Measurements from ENCODE around the gene PIGU. TPM values are rescaled to one million over a fixed set of nuclear protein-coding genes. Genes with fewer than 3 reads are reported as not detected.
A peak's percentile ranks its signal among the peaks of the same experiment; 100 is the strongest.

Gene PIGU
- total and polyA plus RNA-seq, 2 of the 13 experiments (the other 11 are each of a cell fraction or from before 2014, with no cell fraction given): 45.5 to 231 TPM

DNA sequence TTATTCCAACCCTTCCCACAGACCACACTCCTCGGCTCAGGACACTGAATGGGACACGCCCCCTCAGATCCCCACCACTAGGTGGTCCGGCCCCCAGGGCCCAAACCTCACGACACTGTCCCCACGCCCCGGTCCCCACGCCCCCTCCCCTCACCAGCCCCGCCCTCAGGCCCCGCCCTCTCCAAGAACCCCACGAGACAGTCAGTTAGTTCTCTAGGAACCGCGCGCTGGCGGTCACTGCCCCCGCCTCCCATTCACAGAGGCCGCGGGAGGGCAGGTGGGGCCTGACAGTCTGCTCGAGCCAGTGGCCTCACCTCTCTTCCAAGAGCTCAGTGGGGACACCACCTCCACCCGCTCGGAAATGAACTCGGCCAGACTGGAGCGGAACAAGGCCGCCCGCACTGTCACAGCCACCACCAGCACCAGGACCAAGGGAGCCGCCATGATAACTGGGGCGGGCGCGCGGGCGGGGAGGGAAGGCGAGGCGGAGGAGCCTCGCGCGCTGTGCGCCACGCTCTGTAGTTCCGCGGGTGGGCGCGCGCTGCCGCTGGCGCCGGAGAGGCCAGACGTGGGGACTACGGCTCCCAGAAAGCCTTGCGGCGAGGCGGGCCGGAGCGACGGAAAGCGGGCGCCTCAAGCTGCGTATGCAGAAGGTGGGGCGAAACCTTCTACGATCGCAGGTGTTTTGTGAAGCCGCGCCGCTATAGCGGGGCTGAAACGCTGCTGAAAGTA is at the start of gene PIGU (continued):
- TF ChIP-seq, protein P1, sequence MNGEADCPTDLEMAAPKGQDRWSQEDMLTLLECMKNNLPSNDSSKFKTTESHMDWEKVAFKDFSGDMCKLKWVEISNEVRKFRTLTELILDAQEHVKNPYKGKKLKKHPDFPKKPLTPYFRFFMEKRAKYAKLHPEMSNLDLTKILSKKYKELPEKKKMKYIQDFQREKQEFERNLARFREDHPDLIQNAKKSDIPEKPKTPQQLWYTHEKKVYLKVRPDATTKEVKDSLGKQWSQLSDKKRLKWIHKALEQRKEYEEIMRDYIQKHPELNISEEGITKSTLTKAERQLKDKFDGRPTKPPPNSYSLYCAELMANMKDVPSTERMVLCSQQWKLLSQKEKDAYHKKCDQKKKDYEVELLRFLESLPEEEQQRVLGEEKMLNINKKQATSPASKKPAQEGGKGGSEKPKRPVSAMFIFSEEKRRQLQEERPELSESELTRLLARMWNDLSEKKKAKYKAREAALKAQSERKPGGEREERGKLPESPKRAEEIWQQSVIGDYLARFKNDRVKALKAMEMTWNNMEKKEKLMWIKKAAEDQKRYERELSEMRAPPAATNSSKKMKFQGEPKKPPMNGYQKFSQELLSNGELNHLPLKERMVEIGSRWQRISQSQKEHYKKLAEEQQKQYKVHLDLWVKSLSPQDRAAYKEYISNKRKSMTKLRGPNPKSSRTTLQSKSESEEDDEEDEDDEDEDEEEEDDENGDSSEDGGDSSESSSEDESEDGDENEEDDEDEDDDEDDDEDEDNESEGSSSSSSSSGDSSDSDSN (CRISPR knock-in tag; IDR thresholded peaks at IDR 0.05): peak; percentile 85
- TF ChIP-seq PCBP2 (optimal IDR thresholded peaks at IDR 0.05; ENCODE audit: low read depth, low read length, poor library complexity, severe bottlenecking) (no peak), SMAD9 (CRISPR knock-in tag; IDR thresholded peaks at IDR 0.05) (no peak; the same call in 1 of the 2 replicates), TRIM24 (CRISPR knock-in tag; IDR thresholded peaks at IDR 0.05) (no peak), ZFP36L1 (CRISPR knock-in tag; IDR thresholded peaks at IDR 0.05) (peak; percentile 91; the same call in 1 of the 2 replicates), ZNF251 (CRISPR knock-in tag; IDR thresholded peaks at IDR 0.05) (peak; percentile 27; the same call in 1 of the 2 replicates), ZNF441 (CRISPR knock-in tag; IDR thresholded peaks at IDR 0.05; ENCODE audit: borderline replicate concordance) (peak; percentile 40; the same call in 1 of the 2 replicates), ZFAT (CRISPR knock-in tag; conservative IDR thresholded peaks at IDR 0.05) (no peak), KDM4B (CRISPR knock-in tag; IDR thresholded peaks at IDR 0.05) (peak; percentile 55; the same call in 1 of the 2 replicates), U2AF2 (IDR thresholded peaks at IDR 0.05; ENCODE audit: low read depth, low read length) (no peak), ZNF282 (IDR thresholded peaks at IDR 0.05; ENCODE audit: partially characterized antibody) (no peak), SALL1 (CRISPR knock-in tag; IDR thresholded peaks at IDR 0.05) (peak; percentile 94), KLF9 (CRISPR knock-in tag; IDR thresholded peaks at IDR 0.05; ENCODE audit: low read depth) (peak; percentile 98), ZNF605 (CRISPR knock-in tag; IDR thresholded peaks at IDR 0.05) (peak; percentile 88), MTA3 (CRISPR knock-in tag; IDR thresholded peaks at IDR 0.05) (no peak), HNRNPLL (IDR thresholded peaks at IDR 0.05; ENCODE audit: low read depth, low read length, poor library complexity, severe bottlenecking) (peak; percentile 94), TBX2 (CRISPR knock-in tag; IDR thresholded peaks at IDR 0.05; ENCODE audit: borderline replicate concordance) (peak; percentile 93), ZFP36 (IDR thresholded peaks at IDR 0.05; ENCODE audit: borderline replicate concordance, low read depth, low read length, partially characterized antibody) (no peak), GFI1 (CRISPR knock-in tag; IDR thresholded peaks at IDR 0.05; ENCODE audit: borderline replicate concordance) (peak; percentile 83; the same call in 1 of the 2 replicates), DMAP1 (CRISPR knock-in tag; IDR thresholded peaks at IDR 0.05) (peak; percentile 96), NFKB2 (CRISPR knock-in tag; IDR thresholded peaks at IDR 0.05; ENCODE audit: borderline replicate concordance) (peak; percentile 96), ZNF24 (IDR thresholded peaks at IDR 0.05) (0 out of 2 replicates have a peak, but pooled peaks have one; percentile 6), ZNF557 (CRISPR knock-in tag; IDR thresholded peaks at IDR 0.05) (0 out of 2 replicates have a peak, but pooled peaks have one; percentile 44), ZZZ3 (CRISPR knock-in tag; IDR thresholded peaks at IDR 0.05; ENCODE audit: borderline replicate concordance) (peak; percentile 54; the same call in 1 of the 2 replicates)
- TF ChIP-seq, protein P2, sequence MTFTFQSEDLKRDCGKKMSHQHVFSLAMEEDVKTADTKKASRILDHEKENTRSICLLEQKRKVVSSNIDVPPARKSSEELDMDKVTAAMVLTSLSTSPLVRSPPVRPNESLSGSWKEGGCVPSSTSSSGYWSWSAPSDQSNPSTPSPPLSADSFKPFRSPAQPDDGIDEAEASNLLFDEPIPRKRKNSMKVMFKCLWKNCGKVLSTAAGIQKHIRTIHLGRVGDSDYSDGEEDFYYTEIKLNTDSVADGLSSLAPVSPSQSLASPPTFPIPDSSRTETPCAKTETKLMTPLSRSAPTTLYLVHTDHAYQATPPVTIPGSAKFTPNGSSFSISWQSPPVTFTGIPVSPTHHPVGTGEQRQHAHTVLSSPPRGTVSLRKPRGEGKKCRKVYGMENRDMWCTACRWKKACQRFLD (CRISPR knock-in tag; IDR thresholded peaks at IDR 0.05; ENCODE audit: borderline replicate concordance): 0 out of 2 replicates have a peak, but pooled peaks have one; percentile 18
- TF ChIP-seq, protein P3, sequence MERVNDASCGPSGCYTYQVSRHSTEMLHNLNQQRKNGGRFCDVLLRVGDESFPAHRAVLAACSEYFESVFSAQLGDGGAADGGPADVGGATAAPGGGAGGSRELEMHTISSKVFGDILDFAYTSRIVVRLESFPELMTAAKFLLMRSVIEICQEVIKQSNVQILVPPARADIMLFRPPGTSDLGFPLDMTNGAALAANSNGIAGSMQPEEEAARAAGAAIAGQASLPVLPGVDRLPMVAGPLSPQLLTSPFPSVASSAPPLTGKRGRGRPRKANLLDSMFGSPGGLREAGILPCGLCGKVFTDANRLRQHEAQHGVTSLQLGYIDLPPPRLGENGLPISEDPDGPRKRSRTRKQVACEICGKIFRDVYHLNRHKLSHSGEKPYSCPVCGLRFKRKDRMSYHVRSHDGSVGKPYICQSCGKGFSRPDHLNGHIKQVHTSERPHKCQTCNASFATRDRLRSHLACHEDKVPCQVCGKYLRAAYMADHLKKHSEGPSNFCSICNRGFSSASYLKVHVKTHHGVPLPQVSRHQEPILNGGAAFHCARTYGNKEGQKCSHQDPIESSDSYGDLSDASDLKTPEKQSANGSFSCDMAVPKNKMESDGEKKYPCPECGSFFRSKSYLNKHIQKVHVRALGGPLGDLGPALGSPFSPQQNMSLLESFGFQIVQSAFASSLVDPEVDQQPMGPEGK (CRISPR knock-in tag; IDR thresholded peaks at IDR 0.05): peak; percentile 81
